AG09319 (cell line): ENCODE data around the gene ZNF768.

Source experiments
- DNase-seq: peaks from one replicate; pipeline ENCODE4 v3.0.0-alpha.2; 2010; ENCODE audit warnings: low read depth; ENCODE audit errors: extremely low read depth
- CTCF ChIP-seq: IDR thresholded peaks from 2 replicates; pipeline ENCODE4 v1.5.1; 2011; ENCODE audit warnings: low read depth, mild to moderate bottlenecking, inconsistent platforms, low read length, moderate library complexity

The ZNF768 gene

DNA sequence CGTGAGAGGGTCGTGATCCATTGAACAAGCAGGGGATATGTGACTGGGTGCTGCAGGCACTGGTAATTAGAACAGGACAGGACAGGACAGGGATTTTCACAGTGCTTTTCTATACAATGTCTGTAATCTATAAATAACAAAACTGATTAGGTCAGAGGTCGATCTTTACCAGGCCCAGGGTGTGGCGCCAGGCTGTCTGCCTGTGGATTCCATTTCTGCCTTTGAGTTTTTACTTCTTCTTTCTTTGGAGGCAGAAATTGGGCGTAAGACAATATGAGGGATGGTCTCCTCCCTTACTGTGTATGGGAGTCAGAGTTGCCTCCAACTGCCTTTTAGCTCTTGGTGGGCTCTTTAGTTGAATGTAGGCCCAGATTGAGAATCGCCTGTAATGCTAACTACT lies 33.3 kb upstream of the ZNF768 start:
- DNase-seq: no peak
- TF ChIP-seq CTCF: no peak

- no peak for TF ChIP-seq CTCF
- DNase-seq: no peak
Observed at GRCh38 chr16:30558789-30559377, 32.5 kb upstream of the ZNF768 start.

DNA sequence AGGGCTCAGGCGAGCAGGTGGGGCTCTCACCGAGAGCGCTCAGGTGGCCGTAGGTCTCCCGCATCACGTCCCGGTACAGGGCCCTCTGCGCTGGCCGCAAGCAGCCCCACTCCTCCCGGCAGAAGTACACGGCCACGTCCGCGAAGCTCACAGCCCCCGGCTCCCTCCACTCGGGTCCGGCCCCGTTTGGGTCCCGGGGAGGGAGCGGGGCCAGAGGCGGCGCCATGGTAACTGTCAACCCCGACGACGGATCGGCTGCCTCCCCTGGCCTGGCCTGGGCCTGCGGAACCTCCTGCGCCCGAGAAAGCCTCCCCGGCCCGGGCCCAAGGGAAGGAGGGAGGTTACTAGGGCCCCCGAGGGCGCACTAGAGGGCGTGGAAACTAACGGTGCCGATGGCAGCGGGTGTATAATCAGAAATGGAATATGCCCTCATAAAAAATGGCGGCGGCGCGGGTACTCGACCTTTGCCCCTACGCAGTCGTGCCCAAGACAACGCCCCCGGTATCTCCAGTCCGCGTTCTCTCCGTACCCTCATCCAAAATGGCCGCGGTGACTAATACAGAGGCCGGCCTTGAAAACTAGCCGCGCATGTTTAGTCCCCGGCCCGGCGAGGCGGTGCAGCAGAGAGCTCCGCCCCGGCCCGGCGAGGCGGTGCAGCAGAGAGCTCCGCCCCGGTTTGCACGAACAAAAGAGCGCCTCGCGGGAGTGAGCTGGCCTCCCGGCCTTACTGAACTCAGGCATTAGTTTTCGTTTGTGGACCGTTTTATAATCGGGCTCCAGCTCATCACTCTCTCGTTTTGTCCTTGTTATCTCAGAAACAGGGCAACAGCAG lies 31.8 kb upstream of the ZNF768 start, which contains the start of gene ZNF764:
TSS of gene ZNF764 (minus strand) at position 418 of the 832 bp plus-strand sequence. CDS start at position 226, 192 bp downstream.
- DNase-seq: peak; percentile 91
- no peak for TF ChIP-seq CTCF

DNA sequence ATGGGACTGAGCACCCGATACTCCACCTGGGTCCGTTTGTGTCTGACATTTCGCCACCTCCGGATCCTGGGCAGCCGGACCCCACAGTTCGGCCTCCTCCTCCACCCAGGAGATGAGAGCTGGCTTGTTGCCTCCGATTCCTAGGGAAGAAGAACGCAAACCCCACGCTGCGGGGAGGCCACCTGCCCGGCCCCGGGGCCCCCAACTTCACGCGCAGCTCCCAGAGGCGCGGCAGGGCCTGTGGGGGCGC lies 31.3 kb upstream of the ZNF768 start:
- no peak for TF ChIP-seq CTCF
- DNase-seq: no peak

DNA sequence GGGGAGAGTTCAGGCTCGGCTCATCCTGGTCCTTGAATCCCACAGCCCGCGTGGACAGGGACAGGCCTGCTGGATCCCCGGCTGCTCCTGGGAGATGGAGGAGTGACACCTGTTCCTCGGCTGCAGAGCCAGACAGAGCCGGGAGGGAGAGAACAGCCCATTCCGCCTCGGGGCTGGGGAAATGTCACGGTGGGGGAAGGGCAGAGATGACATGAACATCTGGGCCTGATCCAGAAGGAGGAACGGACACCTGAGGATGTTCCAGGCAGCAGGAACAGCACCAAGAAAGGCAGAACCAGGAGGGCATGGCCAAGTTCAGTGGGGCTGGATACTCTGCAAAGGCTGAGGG lies 29.7 kb upstream of the ZNF768 start:
- no peak for TF ChIP-seq CTCF
- no peak for DNase-seq

GRCh38 chr16:30555315-30556124 lies 29.2 kb upstream of the ZNF768 start:
- TF ChIP-seq CTCF: no peak

More at GRCh38 chr16:30555315-30556124, 29.2 kb upstream of the ZNF768 start:
- DNase-seq: no peak
